Mesodermal cell (in vitro differentiated cells): ENCODE measurements around the gene MYO3B.
"Not testable (repeated sequence)": the region's sequence is repeated elsewhere in the genome, so short reads cannot be mapped to it uniquely, and the experiment has no call there.

Experiments
- H3K27ac ChIP-seq: 2 replicates; pipeline ENCODE4 v1.7.0; 2013; ENCODE audit warnings: mild to moderate bottlenecking, low read depth, low read length, moderate library complexity; ENCODE audit not compliant: severe bottlenecking
- H3K36me3 ChIP-seq: 2 replicates; pipeline ENCODE4 v1.7.1; 2013; ENCODE audit warnings: mild to moderate bottlenecking, low read length, moderate library complexity; ENCODE audit not compliant: control insufficient read depth, insufficient read depth
- H3K4me1 ChIP-seq: one replicate; pipeline ENCODE4 v1.7.1; 2013; ENCODE audit warnings: mild to moderate bottlenecking, low read length; ENCODE audit not compliant: insufficient read depth, control insufficient read depth, poor library complexity, severe bottlenecking
- H3K4me3 ChIP-seq: 2 replicates; pipeline ENCODE4 v1.7.0; 2013; ENCODE audit warnings: low read length, control low read depth, mild to moderate bottlenecking; ENCODE audit not compliant: insufficient read depth, poor library complexity, severe bottlenecking; ENCODE audit errors: extremely low read depth
- H3K9me3 ChIP-seq: 2 replicates; pipeline ENCODE4 v1.7.1; 2013; ENCODE audit warnings: mild to moderate bottlenecking, low read length, moderate library complexity; ENCODE audit not compliant: control insufficient read depth
- WGBS, 2 experiments: methylation state at CpG; one replicate each; pipeline ENCODE4 v1.1.5; 2013; ENCODE audit warnings: missing lambda C conversion rate in 2 of 2; ENCODE audit not compliant: insufficient coverage in 2 of 2; 5-methylcytosine and 5-hydroxymethylcytosine counted together

The MYO3B gene

DNA sequence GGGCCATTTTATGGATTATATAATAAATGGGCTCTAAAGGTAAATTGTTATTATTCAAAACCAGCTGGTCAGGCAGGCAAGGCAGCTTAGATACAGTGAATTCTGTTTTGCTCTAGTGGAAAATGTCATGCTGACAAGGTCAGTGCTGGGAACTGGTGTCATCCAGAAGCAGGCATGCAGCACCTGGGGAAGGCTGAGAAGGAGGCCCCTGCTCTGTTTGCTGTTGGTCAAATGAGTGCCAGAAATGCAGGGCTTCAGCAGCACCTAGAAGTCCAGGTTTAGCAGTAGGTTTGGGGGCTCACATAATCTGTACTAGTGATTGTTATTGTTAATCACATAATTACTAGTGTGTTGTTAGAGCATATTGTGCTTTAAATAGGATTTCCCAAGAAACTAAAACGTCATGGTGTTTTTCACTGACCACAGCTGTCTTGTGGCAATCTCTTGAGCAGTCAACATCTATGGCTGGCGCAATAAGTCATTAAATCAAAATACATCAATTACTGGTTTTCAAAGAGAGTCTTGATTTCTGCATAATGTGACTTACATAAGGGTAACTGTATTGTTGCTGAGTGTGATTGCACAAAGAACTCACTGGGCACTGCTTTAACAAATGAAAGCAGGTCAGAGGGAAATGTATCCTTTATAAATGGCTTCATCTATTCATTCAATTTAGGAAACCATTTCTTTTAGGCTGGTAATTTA is 99.1 kb downstream of the MYO3B start:
- Histone ChIP-seq H3K27ac (no peak overlapping the region), H3K4me3 (no peak overlapping the region)
- no CpG with 5 or more reads among the region's 2 CpGs for WGBS, 2 experiments

DNA sequence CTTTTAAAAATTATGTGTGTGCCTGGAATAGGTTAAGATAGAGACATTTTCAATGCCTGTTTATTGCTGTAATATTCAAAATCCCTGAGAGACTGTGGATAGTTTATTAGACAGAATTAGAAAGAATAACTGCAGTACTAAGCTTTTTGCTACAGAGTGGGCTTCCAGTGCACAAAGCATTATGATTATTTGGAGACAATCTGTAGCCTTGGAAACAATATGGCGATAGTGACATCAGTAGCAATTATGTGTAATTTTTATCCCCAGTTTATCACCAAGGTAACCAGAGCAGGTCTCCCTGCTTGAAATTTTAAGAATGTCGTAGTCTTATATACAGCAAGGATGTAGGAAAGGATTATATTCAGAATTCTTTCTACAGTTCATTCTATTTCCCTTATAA is 100.0 kb downstream of the MYO3B start:
- WGBS, 2 experiments = 100% methylated on average over 1 of the region's 2 CpGs; no CpG with 5 or more reads in 1 of the 2 experiments

More for the DNA sequence above, 99.1 kb downstream of the MYO3B start:
- Histone ChIP-seq H3K9me3 (no peaks in the 10 kb centered on the region), H3K4me1 (no peaks in the 10 kb centered on the region), H3K36me3 (no peaks in the 10 kb centered on the region)

GRCh38 chr2:170279615-170280014 is 101.7 kb downstream of the MYO3B start:
- WGBS, 2 experiments = 100% methylated on average over 1 of the region's 2 CpGs; no CpG with 5 or more reads in 1 of the 2 experiments
- not testable (repeated sequence) for H3K27ac ChIP-seq, H3K36me3 ChIP-seq, H3K4me1 ChIP-seq, H3K4me3 ChIP-seq, H3K9me3 ChIP-seq

More for the DNA sequence above, 100.0 kb downstream of the MYO3B start:
- Histone ChIP-seq H3K4me1 (no peaks in the 10 kb centered on the region), H3K36me3 (no peaks in the 10 kb centered on the region), H3K27ac (no peak overlapping the region), H3K9me3 (no peaks in the 10 kb centered on the region), H3K4me3 (no peak overlapping the region)

GRCh38 chr2:170282851-170283250 is 104.9 kb downstream of the MYO3B start:
- Histone ChIP-seq H3K4me1 (no peaks in the 10 kb centered on the region), H3K27ac (no peak overlapping the region), H3K4me3 (no peak overlapping the region), H3K36me3 (no peaks in the 10 kb centered on the region), H3K9me3 (no peaks in the 10 kb centered on the region)
- 18 to 20% methylated on average over 1 to 2 of the region's 3 CpGs for WGBS, 2 experiments

- no peaks in the 10 kb centered on the region for H3K4me1 ChIP-seq
- no peaks in the 10 kb centered on the region for H3K9me3 ChIP-seq
- H3K4me3 ChIP-seq = no peak overlapping the region
- H3K36me3 ChIP-seq = no peaks in the 10 kb centered on the region
- WGBS, 2 experiments = 100% methylated on average over 1 of the region's 1 CpG; no CpG with 5 or more reads in 1 of the 2 experiments
- H3K27ac ChIP-seq = no peak overlapping the region
Measured at GRCh38 chr2:170284205-170284604, 106.3 kb downstream of the MYO3B start.

DNA sequence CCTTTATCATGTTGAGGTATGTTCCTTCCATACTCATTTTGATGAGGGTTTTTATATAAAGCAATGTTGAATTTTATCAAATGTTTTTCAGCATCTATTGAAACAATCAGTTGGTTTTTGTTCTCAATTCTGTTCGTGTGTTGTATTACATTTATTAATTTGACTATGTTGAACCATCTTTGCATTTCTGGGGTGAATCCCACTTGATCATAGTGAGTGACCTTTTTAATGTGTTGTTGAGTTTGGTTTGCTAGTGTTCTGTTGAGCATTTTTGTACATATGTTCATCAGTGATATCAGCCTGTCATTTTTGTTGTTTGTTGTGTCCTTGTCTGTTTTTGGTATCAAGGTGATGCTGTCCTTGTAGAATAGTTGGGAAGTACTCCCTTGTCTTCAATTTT is 110.9 kb downstream of the MYO3B start:
- Histone ChIP-seq H3K4me1 (no peaks in the 10 kb centered on the region), H3K27ac (no peak overlapping the region)

DNA sequence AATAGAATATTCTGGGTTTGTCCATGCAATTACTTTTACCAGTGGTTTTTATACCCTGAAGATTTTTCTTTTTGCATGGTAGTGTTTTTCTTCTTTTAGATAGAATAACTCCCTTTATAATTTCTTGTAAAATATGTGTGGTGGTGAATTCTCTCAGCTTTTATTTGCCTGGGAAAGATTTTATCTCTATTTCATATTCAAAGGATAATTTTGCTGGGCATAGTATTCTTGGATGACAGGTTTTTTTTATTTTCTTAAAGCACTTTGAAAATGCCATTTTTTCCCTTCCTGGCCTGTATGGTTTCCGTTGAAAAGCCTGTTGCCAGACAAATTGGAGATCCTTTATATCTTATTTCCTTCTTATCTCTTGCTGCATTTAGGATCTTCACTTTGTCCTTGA is 113.5 kb downstream of the MYO3B start:
- no peaks in the 10 kb centered on the region for H3K36me3 ChIP-seq
- no peaks in the 10 kb centered on the region for H3K9me3 ChIP-seq
- no peak overlapping the region for H3K4me3 ChIP-seq
- H3K27ac ChIP-seq = no peak overlapping the region
- H3K4me1 ChIP-seq = no peaks in the 10 kb centered on the region
- WGBS, 2 experiments = 80% methylated on average over 1 of the region's 1 CpG; no CpG with 5 or more reads in 1 of the 2 experiments

More for the DNA sequence above, 110.9 kb downstream of the MYO3B start:
- H3K36me3 ChIP-seq = no peaks in the 10 kb centered on the region
- no peak overlapping the region for H3K4me3 ChIP-seq
- no CpG with 5 or more reads among the region's 1 CpG for WGBS, 2 experiments
- no peaks in the 10 kb centered on the region for H3K9me3 ChIP-seq

GRCh38 chr2:170292415-170292814 is 114.5 kb downstream of the MYO3B start:
- H3K9me3 ChIP-seq = no peaks in the 10 kb centered on the region
- 88 to 89% methylated on average over 2 of the region's 3 CpGs for WGBS, 2 experiments

DNA sequence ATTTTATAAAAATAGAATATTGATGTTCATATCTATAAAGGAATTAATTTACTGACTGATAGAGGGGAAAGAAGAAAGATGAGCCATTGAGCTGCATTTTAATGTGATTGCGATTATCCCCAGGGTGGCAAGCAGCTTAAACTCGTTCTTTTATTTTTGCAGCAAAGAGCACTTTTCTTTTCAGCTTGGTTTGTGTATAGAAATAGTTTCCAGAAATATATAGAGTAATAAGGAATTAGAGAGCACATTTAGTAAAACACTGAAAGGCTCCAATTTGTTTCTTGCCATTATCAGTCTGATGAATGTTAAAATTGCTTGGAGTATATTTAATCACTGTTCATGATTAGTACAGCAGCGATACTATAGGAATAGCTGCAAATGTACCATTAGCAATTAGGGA is 119.5 kb downstream of the MYO3B start:
- Histone ChIP-seq H3K36me3 (no peaks in the 10 kb centered on the region), H3K27ac (no peak overlapping the region), H3K9me3 (no peaks in the 10 kb centered on the region), H3K4me1 (no peaks in the 10 kb centered on the region), H3K4me3 (no peak overlapping the region)
- WGBS, 2 experiments = 86 to 100% methylated on average over 2 of the region's 3 CpGs

More at GRCh38 chr2:170292415-170292814, 114.5 kb downstream of the MYO3B start:
- H3K27ac ChIP-seq = no peak overlapping the region
- H3K4me3 ChIP-seq = no peak overlapping the region
- H3K4me1 ChIP-seq = no peaks in the 10 kb centered on the region
- H3K36me3 ChIP-seq = no peaks in the 10 kb centered on the region

DNA sequence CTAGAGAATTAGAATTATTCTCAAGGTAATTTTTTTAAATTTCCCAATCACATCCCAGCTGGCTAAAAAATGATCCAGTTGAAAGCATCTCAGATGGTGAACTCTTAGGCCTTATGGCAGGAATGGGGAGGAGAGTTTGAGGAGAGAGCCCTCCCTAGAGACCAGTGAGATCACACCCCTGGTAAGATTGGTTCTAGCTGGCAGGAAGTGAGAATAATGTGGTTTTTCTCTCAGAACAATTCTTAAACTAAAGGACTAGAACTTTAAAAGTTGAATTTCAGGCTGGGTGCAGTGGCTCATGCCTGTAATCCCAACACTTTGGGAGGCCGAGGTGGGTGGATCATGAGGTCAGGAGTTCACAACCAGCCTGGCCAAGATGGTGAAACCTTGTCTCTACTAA is 120.2 kb downstream of the MYO3B start:
- Histone ChIP-seq H3K36me3 (no peaks in the 10 kb centered on the region), H3K9me3 (no peaks in the 10 kb centered on the region), H3K4me1 (no peaks in the 10 kb centered on the region), H3K27ac (no peak overlapping the region), H3K4me3 (no peak overlapping the region)
- 100% methylated on average over 1 of the region's 1 CpG; no CpG with 5 or more reads in 1 of the 2 experiments for WGBS, 2 experiments

- Histone ChIP-seq H3K9me3 (no peaks in the 10 kb centered on the region), H3K27ac (no peak overlapping the region), H3K4me3 (no peak overlapping the region)
Measured at GRCh38 chr2:170298861-170299429, 121.0 kb downstream of the MYO3B start.

More at GRCh38 chr2:170298861-170299429, 121.0 kb downstream of the MYO3B start:
- Histone ChIP-seq H3K4me1 (no peaks in the 10 kb centered on the region), H3K36me3 (no peaks in the 10 kb centered on the region)
